Liver (tissue), 9 donors: ENCODE measurements around the gene JAML. TPM values are rescaled to one million over a fixed set of nuclear protein-coding genes. Genes with fewer than 3 reads are reported as not detected.

Experiments used
- DNase-seq: peaks from one replicate; pipeline ENCODE4 v3.0.0-alpha.2; 2017; ENCODE audit warnings: low spot score
- H3K27ac ChIP-seq, 2 donors: one replicate each; pipeline ENCODE4 v1.7.0; 2013; ENCODE audit warnings: inconsistent platforms in 2 of 2, low read length in 2 of 2, control low read depth in 1 of 2, low read depth in 1 of 2, mild to moderate bottlenecking in 1 of 2
- H3K27me3 ChIP-seq, 4 donors: one replicate each; pipeline versions ENCODE4 v1.6.1 to v1.7.0; 2013; ENCODE audit warnings: low read length in 3 of 4, inconsistent platforms in 1 of 4, mild to moderate bottlenecking in 1 of 4, moderate library complexity in 1 of 4; ENCODE audit not compliant: control insufficient read depth in 4 of 4, insufficient read depth in 4 of 4
- H3K36me3 ChIP-seq, 4 donors: one replicate each; pipeline versions ENCODE4 v1.6.1 to v1.7.0; 2013; ENCODE audit warnings: low read length in 3 of 4, mild to moderate bottlenecking in 3 of 4, low read depth in 1 of 4, moderate library complexity in 1 of 4; ENCODE audit not compliant: control insufficient read depth in 4 of 4, insufficient read depth in 3 of 4
- H3K4me1 ChIP-seq, 4 donors: one replicate each; pipeline versions ENCODE4 v1.6.1 to v1.7.0; 2013; ENCODE audit warnings: low read length in 3 of 4, mild to moderate bottlenecking in 3 of 4, moderate library complexity in 1 of 4; ENCODE audit not compliant: control insufficient read depth in 4 of 4, insufficient read depth in 4 of 4
- H3K4me3 ChIP-seq, 3 donors: one replicate each; pipeline versions ENCODE4 v1.6.1 to v1.7.0; 2013; ENCODE audit warnings: low read length in 3 of 3, control low read depth in 1 of 3, low read depth in 1 of 3, mild to moderate bottlenecking in 1 of 3
- H3K9ac ChIP-seq, 2 donors: one replicate each; pipeline ENCODE4 v1.7.0; 2013; ENCODE audit warnings: low read length in 2 of 2, mild to moderate bottlenecking in 2 of 2, moderate library complexity in 2 of 2, control low read depth in 1 of 2, low read depth in 1 of 2
- H3K9me3 ChIP-seq, 4 donors: one replicate each; pipeline versions ENCODE4 v1.6.1 to v1.7.0; 2013; ENCODE audit warnings: low read length in 3 of 4; ENCODE audit not compliant: control insufficient read depth in 4 of 4
- EGR1 ChIP-seq, 2 donors: IDR thresholded peaks; 2 replicates each; pipeline ENCODE4 v1.6.1; 2016 to 2018; ENCODE audit warnings: antibody characterized with exemption in 2 of 2, low read depth in 2 of 2
- FOXA1 ChIP-seq: IDR thresholded peaks from 2 replicates; pipeline ENCODE4 v1.6.1; 2016; ENCODE audit warnings: antibody characterized with exemption
- FOXA2 ChIP-seq: IDR thresholded peaks from 2 replicates; pipeline ENCODE4 v1.6.1; 2016; ENCODE audit warnings: antibody characterized with exemption
- GABPA ChIP-seq, 2 donors: IDR thresholded peaks in 1 of 2; conservative IDR thresholded peaks in 1 of 2; 2 replicates each; pipeline ENCODE4 v1.6.1; 2016; ENCODE audit warnings: antibody characterized with exemption in 2 of 2, mild to moderate bottlenecking in 1 of 2, moderate library complexity in 1 of 2
- HNF4A ChIP-seq, 2 donors: conservative IDR thresholded peaks; 2 replicates each; pipeline ENCODE4 v1.6.1; 2016; ENCODE audit warnings: antibody characterized with exemption in 2 of 2, mild to moderate bottlenecking in 2 of 2
- HNF4G ChIP-seq: IDR thresholded peaks from 2 replicates; pipeline ENCODE4 v1.6.1; 2016; ENCODE audit warnings: antibody characterized with exemption
- JUND ChIP-seq, 2 donors: IDR thresholded peaks; 2 replicates each; pipeline ENCODE4 v1.6.1; 2016; ENCODE audit warnings: antibody characterized with exemption in 2 of 2
- NR2F2 ChIP-seq: IDR thresholded peaks from 2 replicates; pipeline ENCODE4 v1.6.1; 2016; ENCODE audit warnings: antibody characterized with exemption
- RXRA ChIP-seq, 2 donors: IDR thresholded peaks; 2 replicates each; pipeline ENCODE4 v1.6.1; 2017 to 2018; ENCODE audit warnings: antibody characterized with exemption in 2 of 2, mild to moderate bottlenecking in 1 of 2
- SP1 ChIP-seq: IDR thresholded peaks from 2 replicates; pipeline ENCODE4 v1.6.1; 2018; ENCODE audit warnings: antibody characterized with exemption, mild to moderate bottlenecking
- TAF1 ChIP-seq: conservative IDR thresholded peaks from 2 replicates; pipeline ENCODE4 v1.6.1; 2016; ENCODE audit warnings: antibody characterized with exemption, mild to moderate bottlenecking
- YY1 ChIP-seq: IDR thresholded peaks from 2 replicates; pipeline ENCODE4 v1.6.1; 2016; ENCODE audit warnings: antibody characterized with exemption, mild to moderate bottlenecking
- WGBS: extraction: QIAGEN DNeasy Blood & Tissue Kit; methylation state at CpG from one replicate; pipeline ENCODE4 v1.1.7; 2013; 5-methylcytosine and 5-hydroxymethylcytosine counted together
- polyA plus RNA-seq, 2 donors: library from polyadenylated mRNA; stranded (reverse) in 1 of 2; unstranded in 1 of 2; fragments of 200-250 nt in 1 of 2; fragments of >200 nt in 1 of 2; fragmentation: Nextera tagmentation in 1 of 2; extraction: Ambion mirVana in 1 of 2; gene quantifications; one replicate each; pipeline versions ENCODE4 v1.2.1 to v1.2.3, GENCODE V29; 2013 to 2015
- total RNA-seq, 2 donors: library from RNA; depleted of rRNA; stranded (reverse); fragments of >200 nt; gene quantifications; one replicate each; pipeline ENCODE4 v1.2.3, GENCODE V29; 2014
- TF ChIP-seq, protein P1 (sequence below): IDR thresholded peaks from 2 replicates; pipeline ENCODE4 v1.6.1; 2016; ENCODE audit warnings: antibody characterized with exemption, mild to moderate bottlenecking
- TF ChIP-seq, protein P2 (sequence below): fragments of 150-350 bp; IDR thresholded peaks from 2 replicates; pipeline ENCODE4 v1.5.1; 2017; ENCODE audit warnings: improper control_type of control experiment, low read depth, low read length; ENCODE audit not compliant: missing input control
- TF ChIP-seq, protein P3 (sequence below): IDR thresholded peaks from 2 replicates; pipeline ENCODE4 v1.6.1; 2016; ENCODE audit warnings: antibody characterized with exemption
- TF ChIP-seq, protein P4 (sequence below): IDR thresholded peaks from 2 replicates; pipeline ENCODE4 v1.6.1; 2016; ENCODE audit warnings: antibody characterized with exemption
- donor health status: healthy.
- donor health status: healthy.
- donor health status: healthy.
- donor health status: healthy.
- donor health status: healthy.

The JAML gene
- total and polyA plus RNA-seq, 4 donors: 2.2 to 13.5 (median 6.5) TPM

DNA sequence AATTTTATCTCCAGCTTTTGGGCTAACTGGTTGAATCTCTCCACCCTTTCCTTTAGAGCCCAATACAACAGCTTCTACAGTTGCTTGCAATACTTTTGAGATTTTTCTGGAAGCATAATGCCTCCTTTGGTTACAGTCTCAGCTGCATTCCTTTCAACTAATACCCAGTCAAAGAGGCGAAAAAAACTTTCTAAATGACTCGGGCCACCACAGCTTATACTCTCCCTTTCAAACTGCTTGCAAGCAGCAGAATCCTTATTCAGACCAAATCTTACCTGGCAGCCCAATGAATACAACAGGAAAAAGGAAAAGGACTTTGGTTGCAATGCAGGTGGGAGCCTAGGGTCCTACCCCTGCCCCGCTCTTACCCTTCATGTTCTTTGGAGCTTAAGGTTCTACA, 15.8 kb downstream of the JAML start:
- DNase-seq: no peak
- Histone ChIP-seq H3K9me3 (no peaks in the 10 kb centered on the region), H3K4me1 (peaks cover 9 to 30% (median 17%) of the 10 kb centered on the region in 4 donors), H3K9ac (no peak overlapping the region), H3K27me3 (no peaks in the 10 kb centered on the region), H3K27ac (no peak overlapping the region), H3K36me3 (no peaks in the 10 kb centered on the region), H3K4me3 (no peak overlapping the region)
- TF ChIP-seq TAF1 (no peak), FOXA1 (no peak)
- TF ChIP-seq, protein P1, sequence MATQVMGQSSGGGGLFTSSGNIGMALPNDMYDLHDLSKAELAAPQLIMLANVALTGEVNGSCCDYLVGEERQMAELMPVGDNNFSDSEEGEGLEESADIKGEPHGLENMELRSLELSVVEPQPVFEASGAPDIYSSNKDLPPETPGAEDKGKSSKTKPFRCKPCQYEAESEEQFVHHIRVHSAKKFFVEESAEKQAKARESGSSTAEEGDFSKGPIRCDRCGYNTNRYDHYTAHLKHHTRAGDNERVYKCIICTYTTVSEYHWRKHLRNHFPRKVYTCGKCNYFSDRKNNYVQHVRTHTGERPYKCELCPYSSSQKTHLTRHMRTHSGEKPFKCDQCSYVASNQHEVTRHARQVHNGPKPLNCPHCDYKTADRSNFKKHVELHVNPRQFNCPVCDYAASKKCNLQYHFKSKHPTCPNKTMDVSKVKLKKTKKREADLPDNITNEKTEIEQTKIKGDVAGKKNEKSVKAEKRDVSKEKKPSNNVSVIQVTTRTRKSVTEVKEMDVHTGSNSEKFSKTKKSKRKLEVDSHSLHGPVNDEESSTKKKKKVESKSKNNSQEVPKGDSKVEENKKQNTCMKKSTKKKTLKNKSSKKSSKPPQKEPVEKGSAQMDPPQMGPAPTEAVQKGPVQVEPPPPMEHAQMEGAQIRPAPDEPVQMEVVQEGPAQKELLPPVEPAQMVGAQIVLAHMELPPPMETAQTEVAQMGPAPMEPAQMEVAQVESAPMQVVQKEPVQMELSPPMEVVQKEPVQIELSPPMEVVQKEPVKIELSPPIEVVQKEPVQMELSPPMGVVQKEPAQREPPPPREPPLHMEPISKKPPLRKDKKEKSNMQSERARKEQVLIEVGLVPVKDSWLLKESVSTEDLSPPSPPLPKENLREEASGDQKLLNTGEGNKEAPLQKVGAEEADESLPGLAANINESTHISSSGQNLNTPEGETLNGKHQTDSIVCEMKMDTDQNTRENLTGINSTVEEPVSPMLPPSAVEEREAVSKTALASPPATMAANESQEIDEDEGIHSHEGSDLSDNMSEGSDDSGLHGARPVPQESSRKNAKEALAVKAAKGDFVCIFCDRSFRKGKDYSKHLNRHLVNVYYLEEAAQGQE: no peak
- WGBS: 93% methylated on average over 3 of the region's 3 CpGs

DNA sequence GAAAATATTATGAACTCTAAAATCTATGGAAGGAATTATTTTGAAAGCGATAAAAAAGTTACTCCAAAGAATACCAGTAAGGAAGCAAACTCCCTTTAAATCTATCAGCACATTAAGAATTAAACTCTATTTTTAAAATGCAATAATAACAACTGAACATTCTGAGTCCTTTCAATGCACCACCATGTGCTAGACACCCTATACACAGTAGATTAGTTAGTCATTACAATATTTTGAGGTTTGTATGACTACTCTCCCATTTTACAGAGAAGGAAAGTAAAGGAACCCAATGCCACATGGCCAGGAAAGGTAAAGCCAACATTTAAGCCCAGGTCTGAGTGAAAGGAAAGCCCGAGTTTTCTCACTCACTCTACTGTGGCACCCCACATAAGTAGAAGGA, 17.7 kb downstream of the JAML start:
- WGBS: 93% methylated on average over 2 of the region's 2 CpGs
- H3K36me3 ChIP-seq: no peaks in the 10 kb centered on the region

DNA sequence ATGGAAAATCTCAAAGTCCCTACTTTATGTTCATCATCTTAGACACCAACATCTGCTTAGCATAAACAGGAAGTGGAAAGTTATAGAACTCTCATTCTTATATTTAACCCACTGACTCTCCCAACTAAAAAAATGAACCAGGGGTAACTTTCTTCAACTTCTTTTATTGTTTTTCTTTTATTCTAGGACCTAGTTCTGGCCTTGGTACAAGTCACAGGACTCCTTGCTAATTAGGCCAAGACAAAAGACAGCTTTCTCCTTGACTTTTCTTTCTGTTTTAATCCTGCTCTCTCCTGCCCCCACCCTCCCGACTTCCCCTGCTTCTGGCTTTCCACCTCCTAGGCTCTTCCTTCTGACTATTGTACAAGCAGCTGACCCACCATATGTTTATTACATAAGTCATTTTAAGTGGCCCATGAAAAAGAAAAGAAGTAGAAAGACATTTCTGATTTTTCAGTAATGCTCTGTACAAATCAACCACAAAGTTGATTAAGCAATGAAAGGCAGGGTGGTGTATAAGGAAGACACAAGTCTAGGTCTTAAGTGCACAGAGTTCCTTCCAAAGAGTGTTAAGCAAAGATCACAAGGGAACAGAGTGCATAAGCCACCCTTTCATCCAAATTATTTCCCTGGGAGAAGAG, 18.3 kb downstream of the JAML start:
- H3K36me3 ChIP-seq: no peaks in the 10 kb centered on the region
- no peak for DNase-seq
- peaks cover 9 to 29% (median 20%) of the 10 kb centered on the region in 4 donors for H3K4me1 ChIP-seq
- H3K4me3 ChIP-seq: no peak overlapping the region
- 62% methylated on average over 1 of the region's 1 CpG for WGBS
- no peaks in the 10 kb centered on the region for H3K27me3 ChIP-seq
- no peak overlapping the region for H3K27ac ChIP-seq
- H3K9me3 ChIP-seq: no peaks in the 10 kb centered on the region
- H3K9ac ChIP-seq: no peak overlapping the region
- TF ChIP-seq, protein P1: no peak
- TF ChIP-seq FOXA1 (no peak), FOXA2 (no peak), TAF1 (no peak), GABPA (IDR thresholded peaks at IDR 0.05 in 1 of 2, conservative IDR thresholded peaks at IDR 0.05 in 1 of 2) (no peak), JUND (IDR thresholded peaks at IDR 0.05) (no peak), YY1 (no peak), RXRA (IDR thresholded peaks at IDR 0.05) (no peak), HNF4G (no peak), NR2F2 (no peak), EGR1 (IDR thresholded peaks at IDR 0.05; ENCODE audit: low read depth in 2 of 2) (no peak), SP1 (no peak)
- TF ChIP-seq, protein P2, sequence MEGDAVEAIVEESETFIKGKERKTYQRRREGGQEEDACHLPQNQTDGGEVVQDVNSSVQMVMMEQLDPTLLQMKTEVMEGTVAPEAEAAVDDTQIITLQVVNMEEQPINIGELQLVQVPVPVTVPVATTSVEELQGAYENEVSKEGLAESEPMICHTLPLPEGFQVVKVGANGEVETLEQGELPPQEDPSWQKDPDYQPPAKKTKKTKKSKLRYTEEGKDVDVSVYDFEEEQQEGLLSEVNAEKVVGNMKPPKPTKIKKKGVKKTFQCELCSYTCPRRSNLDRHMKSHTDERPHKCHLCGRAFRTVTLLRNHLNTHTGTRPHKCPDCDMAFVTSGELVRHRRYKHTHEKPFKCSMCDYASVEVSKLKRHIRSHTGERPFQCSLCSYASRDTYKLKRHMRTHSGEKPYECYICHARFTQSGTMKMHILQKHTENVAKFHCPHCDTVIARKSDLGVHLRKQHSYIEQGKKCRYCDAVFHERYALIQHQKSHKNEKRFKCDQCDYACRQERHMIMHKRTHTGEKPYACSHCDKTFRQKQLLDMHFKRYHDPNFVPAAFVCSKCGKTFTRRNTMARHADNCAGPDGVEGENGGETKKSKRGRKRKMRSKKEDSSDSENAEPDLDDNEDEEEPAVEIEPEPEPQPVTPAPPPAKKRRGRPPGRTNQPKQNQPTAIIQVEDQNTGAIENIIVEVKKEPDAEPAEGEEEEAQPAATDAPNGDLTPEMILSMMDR: no peak
- TF ChIP-seq, protein P3, sequence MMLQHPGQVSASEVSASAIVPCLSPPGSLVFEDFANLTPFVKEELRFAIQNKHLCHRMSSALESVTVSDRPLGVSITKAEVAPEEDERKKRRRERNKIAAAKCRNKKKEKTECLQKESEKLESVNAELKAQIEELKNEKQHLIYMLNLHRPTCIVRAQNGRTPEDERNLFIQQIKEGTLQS: no peak
- TF ChIP-seq, protein P4, sequence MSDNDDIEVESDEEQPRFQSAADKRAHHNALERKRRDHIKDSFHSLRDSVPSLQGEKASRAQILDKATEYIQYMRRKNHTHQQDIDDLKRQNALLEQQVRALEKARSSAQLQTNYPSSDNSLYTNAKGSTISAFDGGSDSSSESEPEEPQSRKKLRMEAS: no peak

More for the DNA sequence above, 17.7 kb downstream of the JAML start:
- TF ChIP-seq HNF4A (conservative IDR thresholded peaks at IDR 0.05): no peak
- TF ChIP-seq HNF4G: no peak
- TF ChIP-seq, protein P4: no peak
- no peak overlapping the region for H3K4me3 ChIP-seq
- H3K27me3 ChIP-seq: no peaks in the 10 kb centered on the region
- H3K9me3 ChIP-seq: no peaks in the 10 kb centered on the region
- H3K27ac ChIP-seq: no peak overlapping the region
- no peak for DNase-seq
- peaks cover 9 to 29% (median 19%) of the 10 kb centered on the region in 4 donors for H3K4me1 ChIP-seq
- no peak overlapping the region for H3K9ac ChIP-seq
